ENCODE results near the gene GJA5.

GRCh38 chr1:147754661-147755060 lies 5.7 kb downstream of the GJA5 start:
- no peak for TF ChIP-seq POLR2AphosphoS5 (IDR thresholded peaks at IDR 0.05)
- no peak for TF ChIP-seq CTCF (IDR thresholded peaks at IDR 0.05)
